Measurements from ENCODE around the gene PRPH. TPM values are rescaled to one million over a fixed set of nuclear protein-coding genes. Genes with fewer than 3 reads are reported as not detected.
"Not testable (repeated sequence)": the region's sequence is repeated elsewhere in the genome, so short reads cannot be mapped to it uniquely, and the experiment has no call there.

Gene PRPH
- total and polyA plus RNA-seq, 2 donors from 2014 or later, result 0.71 to 2.7 TPM

- DNase-seq, result no peak
- no peak overlapping the region for H3K9ac ChIP-seq (ENCODE audit: low read length in 3 of 3)
- TF ChIP-seq CTCF (IDR thresholded peaks at IDR 0.05; ENCODE audit: borderline replicate concordance, extremely low read depth, insufficient read depth), result no peak
- H3K4me3 ChIP-seq (ENCODE audit: low read length in 3 of 3), result no peak overlapping the region
- no peak overlapping the region for H3K27ac ChIP-seq (ENCODE audit: low read depth in 2 of 2, low read length in 2 of 2)
- peaks cover 0 to 5% (median 0%) of the 10 kb centered on the region in 3 donors for H3K4me1 ChIP-seq (ENCODE audit: control insufficient read depth in 2 of 3, insufficient read depth in 2 of 3, low read depth in 1 of 3, low read length in 3 of 3)
- no peak for FAIRE-seq
- no peaks in the 10 kb centered on the region for H3K36me3 ChIP-seq (ENCODE audit: control insufficient read depth in 2 of 3, insufficient read depth in 3 of 3, low read length in 3 of 3)
- intact Hi-C loops (cut with DNase I), result no loop called here
- no peaks in the 10 kb centered on the region for H3K9me3 ChIP-seq (ENCODE audit: control insufficient read depth in 2 of 3, insufficient read depth in 1 of 3, low read length in 3 of 3)
- no peaks in the 10 kb centered on the region for H3K27me3 ChIP-seq (ENCODE audit: control insufficient read depth, insufficient read depth, low read length)
Measured at GRCh38 chr12:49282302-49282701, 12.6 kb upstream of the PRPH start.

- H3K9ac ChIP-seq (ENCODE audit: low read length in 3 of 3); H3K27me3 ChIP-seq (ENCODE audit: control insufficient read depth, insufficient read depth, low read length); H3K36me3 ChIP-seq (ENCODE audit: control insufficient read depth in 2 of 3, insufficient read depth in 3 of 3, low read length in 3 of 3); intact Hi-C loops (cut with DNase I); FAIRE-seq; H3K27ac ChIP-seq (ENCODE audit: low read depth in 2 of 2, low read length in 2 of 2); H3K9me3 ChIP-seq (ENCODE audit: control insufficient read depth in 2 of 3, insufficient read depth in 1 of 3, low read length in 3 of 3); H3K4me1 ChIP-seq (ENCODE audit: control insufficient read depth in 2 of 3, insufficient read depth in 2 of 3, low read depth in 1 of 3, low read length in 3 of 3); H3K4me3 ChIP-seq (ENCODE audit: low read length in 3 of 3): not testable (repeated sequence)
- peak in 1 of 5 donors; percentile 24 for DNase-seq
Measured at GRCh38 chr12:49282740-49283375, 12.1 kb upstream of the PRPH start.

GRCh38 chr12:49283541-49284429 lies 11.2 kb upstream of the PRPH start:
- peaks cover 0 to 5% (median 2%) of the 10 kb centered on the region in 3 donors for H3K4me1 ChIP-seq (ENCODE audit: control insufficient read depth in 2 of 3, insufficient read depth in 2 of 3, low read depth in 1 of 3, low read length in 3 of 3)
- no peak for TF ChIP-seq CTCF (IDR thresholded peaks at IDR 0.05; ENCODE audit: borderline replicate concordance, extremely low read depth, insufficient read depth)
- no peak for FAIRE-seq
- intact Hi-C loops (cut with DNase I), result no loop called here
- no peaks in the 10 kb centered on the region for H3K36me3 ChIP-seq (ENCODE audit: control insufficient read depth in 2 of 3, insufficient read depth in 3 of 3, low read length in 3 of 3)
- H3K9me3 ChIP-seq (ENCODE audit: control insufficient read depth in 2 of 3, insufficient read depth in 1 of 3, low read length in 3 of 3), result no peaks in the 10 kb centered on the region
- no peak overlapping the region for H3K27ac ChIP-seq (ENCODE audit: low read depth in 2 of 2, low read length in 2 of 2)
- no peak overlapping the region for H3K4me3 ChIP-seq (ENCODE audit: low read length in 3 of 3)
- DNase-seq, result peak in 1 of 5 donors; percentile 39
- H3K27me3 ChIP-seq (ENCODE audit: control insufficient read depth, insufficient read depth, low read length), result no peaks in the 10 kb centered on the region
- H3K9ac ChIP-seq (ENCODE audit: low read length in 3 of 3), result no peak overlapping the region

GRCh38 chr12:49284672-49285071 lies 10.3 kb upstream of the PRPH start:
- no peak for TF ChIP-seq CTCF (IDR thresholded peaks at IDR 0.05; ENCODE audit: borderline replicate concordance, extremely low read depth, insufficient read depth)
- intact Hi-C loops (cut with DNase I), result no loop called here
- Histone ChIP-seq H3K9ac (ENCODE audit: low read length in 3 of 3) (no peak overlapping the region), H3K4me3 (ENCODE audit: low read length in 3 of 3) (no peak overlapping the region), H3K27ac (ENCODE audit: low read depth in 2 of 2, low read length in 2 of 2) (no peak overlapping the region), H3K27me3 (ENCODE audit: control insufficient read depth, insufficient read depth, low read length) (no peaks in the 10 kb centered on the region), H3K4me1 (ENCODE audit: control insufficient read depth in 2 of 3, insufficient read depth in 2 of 3, low read depth in 1 of 3, low read length in 3 of 3) (peaks cover 0 to 2% (median under 1%) of the 10 kb centered on the region in 3 donors), H3K9me3 (ENCODE audit: control insufficient read depth in 2 of 3, insufficient read depth in 1 of 3, low read length in 3 of 3) (no peaks in the 10 kb centered on the region), H3K36me3 (ENCODE audit: control insufficient read depth in 2 of 3, insufficient read depth in 3 of 3, low read length in 3 of 3) (no peaks in the 10 kb centered on the region)
- FAIRE-seq (no peak), DNase-seq (no peak)
